Fibroblast of mammary gland (primary cell): ENCODE measurements around the gene NAA80.

Source experiments
- DNase-seq: peaks from one replicate; pipeline ENCODE4 v3.0.0-alpha.2; 2010; ENCODE audit warnings: low read depth
- H3K4me3 ChIP-seq: 2 replicates; pipeline ENCODE4 v1.5.1; 2011; ENCODE audit warnings: low read depth, mild to moderate bottlenecking, low read length, moderate library complexity; ENCODE audit not compliant: control insufficient read depth
- CTCF ChIP-seq: conservative IDR thresholded peaks from 2 replicates; pipeline ENCODE4 v1.5.1; 2011; ENCODE audit warnings: low read depth, low read length, inconsistent platforms; ENCODE audit not compliant: control insufficient read depth, insufficient read depth

Gene NAA80

GRCh38 chr3:50246517-50246954 is 52.7 kb downstream of the NAA80 start:
- no peak for TF ChIP-seq CTCF
- no peak overlapping the region for H3K4me3 ChIP-seq
- peak; percentile 96 for DNase-seq
